IMR-90 (cell line): ENCODE measurements around the gene F2RL3. TPM values are rescaled to one million over a fixed set of nuclear protein-coding genes. Genes with fewer than 3 reads are reported as not detected.
"Not testable (repeated sequence)": the region's sequence is repeated elsewhere in the genome, so short reads cannot be mapped to it uniquely, and the experiment has no call there.

Source experiments
- ATAC-seq: fragments of 200-7000 bp; cut with Tn5 transposase; 2 replicates; pipeline ENCODE4 v1.9.1; 2020; ENCODE audit warnings: low read depth, mild to moderate bottlenecking, moderate library complexity
- BruUV-seq: library from RNA; stranded (reverse); fragments of 400-500 nt; replicated peaks from 2 replicates; lab custom pipeline; 2021; lab: Mats Ljungman, UMichigan
- CTCF ChIA-PET: fragments of 300-600 bp; formaldehyde crosslinking; extraction: SDS; loops from one replicate; lab custom pipeline; 2021; ENCODE audit warnings: antibody characterized with exemption; lab: Yijun Ruan, JAX
- POLR2A ChIA-PET: fragments of 300-600 bp; sonication (Branson Sonifier 250); formaldehyde crosslinking; loops from one replicate; lab custom pipeline; 2022; ENCODE audit warnings: antibody characterized with exemption; ENCODE audit not compliant: unreplicated experiment; lab: Charles Lee
- DNase-seq: peaks from one replicate; pipeline ENCODE4 v3.0.0; 2013
- H2AFZ ChIP-seq: replicated peaks from 2 replicates; pipeline ENCODE3; 2013; ENCODE audit warnings: low read length, mild to moderate bottlenecking; ENCODE audit not compliant: poor library complexity
- H2AK5ac ChIP-seq: 2 replicates; pipeline ENCODE4 v1.6.1; 2013; ENCODE audit warnings: low read depth, low read length, inconsistent platforms
- H2AK9ac ChIP-seq: replicated peaks from 2 replicates; pipeline ENCODE3; 2013; ENCODE audit warnings: mild to moderate bottlenecking, low read depth, low read length, moderate library complexity; ENCODE audit not compliant: poor library complexity
- H2BK120ac ChIP-seq: 2 replicates; pipeline ENCODE4 v1.6.1; 2013; ENCODE audit warnings: low read depth, low read length, inconsistent platforms
- H2BK15ac ChIP-seq: 3 replicates; pipeline ENCODE4 v1.6.1; 2013; ENCODE audit warnings: low read depth, low read length, inconsistent platforms
- H2BK20ac ChIP-seq: 2 replicates; pipeline ENCODE4 v1.6.1; 2013; ENCODE audit warnings: low read depth, mild to moderate bottlenecking, inconsistent platforms, low read length, moderate library complexity
- H2BK5ac ChIP-seq: 2 replicates; pipeline ENCODE4 v1.6.1; 2013; ENCODE audit warnings: mild to moderate bottlenecking, low read depth, low read length, inconsistent platforms; ENCODE audit not compliant: poor library complexity, severe bottlenecking
- H3K14ac ChIP-seq: replicated peaks from 2 replicates; pipeline ENCODE4 v1.6.1; 2013; ENCODE audit warnings: low read depth, low read length, inconsistent platforms
- H3K18ac ChIP-seq: 2 replicates; pipeline ENCODE4 v1.6.1; 2013; ENCODE audit warnings: low read depth, low read length, control low read depth
- H3K23ac ChIP-seq: 2 replicates; pipeline ENCODE4 v1.6.1; 2013; ENCODE audit warnings: low read depth, low read length, inconsistent platforms
- H3K27ac ChIP-seq: 2 replicates; pipeline ENCODE4 v1.5.1; 2013; ENCODE audit warnings: mild to moderate bottlenecking, control low read depth, low read length; ENCODE audit not compliant: insufficient read depth
- H3K27me3 ChIP-seq: 2 replicates; pipeline ENCODE4 v1.6.1; 2013; ENCODE audit warnings: low read length; ENCODE audit not compliant: control insufficient read depth, insufficient read depth
- H3K36me3 ChIP-seq: 2 replicates; pipeline ENCODE4 v1.6.1; 2013; ENCODE audit warnings: low read length, mixed read lengths; ENCODE audit not compliant: control insufficient read depth, insufficient read depth
- H3K4ac ChIP-seq: 2 replicates; pipeline ENCODE4 v1.6.1; 2013; ENCODE audit warnings: low read depth, low read length, inconsistent platforms
- H3K4me1 ChIP-seq: 2 replicates; pipeline ENCODE4 v1.6.1; 2013; ENCODE audit warnings: low read length, mixed read lengths; ENCODE audit not compliant: control insufficient read depth, insufficient read depth
- H3K4me2 ChIP-seq: 2 replicates; pipeline ENCODE4 v1.6.1; 2013; ENCODE audit warnings: low read depth, mild to moderate bottlenecking, control low read depth, low read length, moderate library complexity
- H3K4me3 ChIP-seq: 2 replicates; pipeline ENCODE4 v1.5.1; 2013; ENCODE audit warnings: low read depth, mild to moderate bottlenecking, control low read depth, low read length, moderate library complexity; ENCODE audit not compliant: insufficient read depth
- H3K56ac ChIP-seq: 2 replicates; pipeline ENCODE4 v1.6.1; 2013; ENCODE audit warnings: low read length, inconsistent platforms; ENCODE audit not compliant: insufficient read depth; ENCODE audit errors: extremely low read depth
- H3K79me1 ChIP-seq, 2 experiments: 2 replicates each; pipeline ENCODE4 v1.6.1; 2013; ENCODE audit warnings: low read length in 2 of 2, inconsistent platforms in 1 of 2, low read depth in 1 of 2
- H3K9ac ChIP-seq: 2 replicates; pipeline ENCODE4 v1.6.1; 2013; ENCODE audit warnings: low read depth, low read length, control low read depth
- H3K9me1 ChIP-seq: 2 replicates; pipeline ENCODE4 v1.6.1; 2013; ENCODE audit warnings: low read length, inconsistent platforms; ENCODE audit not compliant: insufficient read depth
- H3K9me3 ChIP-seq: 2 replicates; pipeline ENCODE4 v1.6.1; 2013; ENCODE audit warnings: low read length; ENCODE audit not compliant: control insufficient read depth, insufficient read depth
- H4K20me1 ChIP-seq: 2 replicates; pipeline ENCODE4 v1.6.1; 2013; ENCODE audit warnings: low read length, inconsistent platforms; ENCODE audit not compliant: insufficient read depth
- H4K5ac ChIP-seq: 2 replicates; pipeline ENCODE4 v1.6.1; 2013; ENCODE audit warnings: mild to moderate bottlenecking, low read depth, low read length, control low read depth
- H4K8ac ChIP-seq, 2 experiments: 2 replicates each; pipeline ENCODE4 v1.6.1; 2013; ENCODE audit warnings: low read depth in 2 of 2, low read length in 2 of 2, control low read depth in 1 of 2, inconsistent platforms in 1 of 2
- H4K91ac ChIP-seq: 2 replicates; pipeline ENCODE4 v1.6.1; 2013; ENCODE audit warnings: low read depth, low read length, inconsistent platforms; ENCODE audit not compliant: insufficient read depth
- WGBS, 2 experiments: methylation state at CpG; one replicate each; pipeline versions ENCODE4 v1.1.5 to v1.1.7; 2013; ENCODE audit warnings: missing lambda C conversion rate in 2 of 2; ENCODE audit not compliant: insufficient read length in 1 of 2; ENCODE audit errors: extremely low coverage in 2 of 2; 5-methylcytosine and 5-hydroxymethylcytosine counted together
- dilution Hi-C: fragments of 300-500 bp; cut with HindIII; formaldehyde crosslinking; loops from one replicate; pipeline ENCODE4 v1.14.3; 2018; ENCODE audit warnings: low sequenced_read_pairs; ENCODE audit not compliant: unreplicated experiment
- in situ Hi-C: fragments of 300-500 bp; cut with MboI; formaldehyde crosslinking; loops from 3 replicates; pipeline ENCODE4 v1.14.3; 2019; ENCODE audit warnings: low sequenced_read_pairs, inconsistent platforms, mixed read lengths
- intact Hi-C: fragments of 100-400 bp; cut with micrococcal nuclease; formaldehyde crosslinking; loops from 2 replicates; pipeline ENCODE4 v1.10.0; 2022
- polyA plus RNA-seq, 3 experiments: library from polyadenylated mRNA; depleted of rRNA; stranded (reverse); fragments of >200 nt; gene quantifications; 2 replicates each; pipeline ENCODE4 v1.2.3, GENCODE V29; 2012; ENCODE audit warnings: low replicate concordance in 1 of 3
- total RNA-seq: library from RNA; depleted of rRNA; stranded (reverse); fragments of >200 nt; gene quantifications from 2 replicates; pipeline ENCODE4 v1.2.3, GENCODE V29; 2012

Gene F2RL3
- total and polyA plus RNA-seq, 2 of the 4 experiments (the other 2 are of a cell fraction), result 0.03 TPM; not detected in 1

DNA sequence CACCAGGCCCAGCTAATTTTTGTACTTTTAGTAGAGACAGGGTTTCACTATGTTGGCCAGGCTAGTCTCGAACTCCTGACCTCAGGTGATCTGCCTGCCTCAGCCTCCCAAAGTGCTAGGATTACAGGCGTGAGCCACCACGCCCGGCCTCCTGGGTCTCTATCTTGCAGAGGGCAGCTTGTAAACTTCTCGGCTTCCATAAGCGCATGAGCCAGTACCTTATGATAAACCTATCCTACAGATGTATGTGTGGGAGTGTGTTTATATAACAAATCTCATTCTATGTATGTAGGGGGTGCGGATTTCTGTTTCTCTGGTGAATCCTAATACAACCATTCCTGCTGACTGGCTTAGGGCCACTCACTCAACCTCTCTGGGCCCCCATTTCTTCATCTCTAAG, 51.3 kb downstream of the F2RL3 start:
- H2AK9ac ChIP-seq, CTCF ChIA-PET, H3K4me3 ChIP-seq, H3K9me3 ChIP-seq, H3K4ac ChIP-seq, H4K91ac ChIP-seq, H2AK5ac ChIP-seq, H3K27ac ChIP-seq, H4K8ac ChIP-seq, H3K36me3 ChIP-seq, H4K20me1 ChIP-seq, H3K27me3 ChIP-seq, H3K4me1 ChIP-seq, H3K56ac ChIP-seq, H3K23ac ChIP-seq, H2BK15ac ChIP-seq, H4K5ac ChIP-seq, DNase-seq, H3K9me1 ChIP-seq, in situ Hi-C loops, H3K4me2 ChIP-seq, H2AFZ ChIP-seq, BruUV-seq, POLR2A ChIA-PET, H2BK5ac ChIP-seq, H3K9ac ChIP-seq, H3K14ac ChIP-seq, H3K79me1 ChIP-seq, intact Hi-C loops, H2BK20ac ChIP-seq, H3K18ac ChIP-seq, ATAC-seq, dilution Hi-C loops, H2BK120ac ChIP-seq: not testable (repeated sequence)
- WGBS, 2 experiments, result no CpG with 5 or more reads among the region's 7 CpGs
